PC-3 (cell line): Measurements from ENCODE around the gene BPIFB2. TPM values are rescaled to one million over a fixed set of nuclear protein-coding genes. Genes with fewer than 3 reads are reported as not detected.

ENCODE experiments used
- ATAC-seq: fragments of 200-7000 bp; cut with Tn5 transposase; 2 replicates; pipeline ENCODE4 v1.9.1; 2020; ENCODE audit warnings: mild to moderate bottlenecking, moderate library complexity
- BruUV-seq: library from RNA; stranded (reverse); fragments of 400-500 nt; replicated peaks from 2 replicates; lab custom pipeline; 2021; lab: Mats Ljungman, UMichigan
- CTCF ChIA-PET: fragments of 300-600 bp; sonication (Branson Sonifier 250); formaldehyde crosslinking; loops from one replicate; lab custom pipeline; 2022; ENCODE audit warnings: antibody characterized with exemption; lab: Charles Lee
- POLR2A ChIA-PET: fragments of 300-600 bp; sonication (Branson Sonifier 250); formaldehyde crosslinking; loops from one replicate; lab custom pipeline; 2022; ENCODE audit warnings: antibody characterized with exemption; ENCODE audit not compliant: unreplicated experiment; lab: Charles Lee
- DNase-seq: peaks from one replicate; pipeline ENCODE4 v3.0.0-alpha.2; 2015
- H2AFZ ChIP-seq: fragments of 300-600 bp; sonication (generic); 2 replicates; pipeline ENCODE4 v1.6.0; 2016; ENCODE audit warnings: antibody characterized with exemption, low read length
- H3F3A ChIP-seq: fragments of 300-600 bp; sonication (generic); one replicate; pipeline ENCODE4 v1.6.0; 2017; ENCODE audit warnings: antibody characterized with exemption, low read length, control low read depth, mild to moderate bottlenecking; ENCODE audit not compliant: unreplicated experiment
- H3K27ac ChIP-seq: fragments of 300-600 bp; sonication (generic); 2 replicates; pipeline ENCODE4 v1.5.1; 2016; ENCODE audit warnings: mild to moderate bottlenecking, low read length
- H3K27me3 ChIP-seq: fragments of 300-600 bp; sonication (generic); 2 replicates; pipeline ENCODE4 v1.6.1; 2016; ENCODE audit warnings: low read length, mixed read lengths
- H3K36me3 ChIP-seq: fragments of 300-600 bp; sonication (generic); 2 replicates; pipeline ENCODE4 v1.6.1; 2016; ENCODE audit warnings: low read depth, mixed run types, low read length, mixed read lengths
- H3K4me1 ChIP-seq: fragments of 300-600 bp; sonication (generic); 2 replicates; pipeline ENCODE4 v1.5.1; 2016; ENCODE audit warnings: low read length; ENCODE audit not compliant: insufficient read depth
- H3K4me2 ChIP-seq: fragments of 300-600 bp; sonication (generic); 2 replicates; pipeline ENCODE4 v1.6.0; 2016; ENCODE audit warnings: low read length
- H3K4me3 ChIP-seq: fragments of 300-600 bp; sonication (generic); 2 replicates; pipeline ENCODE4 v1.5.1; 2016; ENCODE audit warnings: mild to moderate bottlenecking, low read length, mixed read lengths
- H3K79me2 ChIP-seq: fragments of 300-600 bp; sonication (generic); 2 replicates; pipeline ENCODE4 v1.6.1; 2017; ENCODE audit warnings: low read length, mixed read lengths
- H3K9ac ChIP-seq: fragments of 300-600 bp; sonication (generic); 2 replicates; pipeline ENCODE4 v1.6.0; 2016; ENCODE audit warnings: mild to moderate bottlenecking, low read length
- H3K9me2 ChIP-seq: fragments of 300-600 bp; sonication (generic); replicated peaks from 2 replicates; pipeline ENCODE4 v1.6.1; 2016; ENCODE audit warnings: mixed run types, low read length, mixed read lengths
- H3K9me3 ChIP-seq: fragments of 300-600 bp; sonication (generic); 2 replicates; pipeline ENCODE4 v1.6.1; 2016; ENCODE audit warnings: low read length, mixed read lengths
- H4K20me1 ChIP-seq: fragments of 300-600 bp; sonication (generic); 2 replicates; pipeline ENCODE4 v1.6.1; 2016; ENCODE audit warnings: low read length, mixed read lengths
- EZH2 ChIP-seq: fragments of 300-600 bp; sonication (generic); IDR thresholded peaks from one replicate; pipeline ENCODE4 v1.6.1; 2017; ENCODE audit warnings: antibody characterized with exemption, mild to moderate bottlenecking, low read length; ENCODE audit not compliant: unreplicated experiment
- EZH2phosphoT487 ChIP-seq: fragments of 300-600 bp; sonication (generic); IDR thresholded peaks from 2 replicates; pipeline ENCODE4 v1.6.1; 2018; ENCODE audit warnings: mild to moderate bottlenecking, antibody characterized with exemption, low read length, borderline replicate concordance
- intact Hi-C: fragments of 100-400 bp; cut with micrococcal nuclease; formaldehyde crosslinking; loops from 2 replicates; pipeline ENCODE4 v1.9.0; 2023
- total RNA-seq: library from RNA; depleted of rRNA; stranded (reverse); fragments of >200 nt; gene quantifications from 2 replicates; pipeline ENCODE4 v1.2.3, GENCODE V29; 2014; rRNA removed
- TF ChIP-seq, protein P1 (sequence below): fragments of 300-600 bp; sonication (generic); conservative IDR thresholded peaks from 2 replicates; pipeline ENCODE4 v1.5.1; 2017; ENCODE audit warnings: antibody characterized with exemption, low read depth, mild to moderate bottlenecking, low read length

Gene BPIFB2
- total RNA-seq, 1 experiment from 2014 or later, result not detected

DNA sequence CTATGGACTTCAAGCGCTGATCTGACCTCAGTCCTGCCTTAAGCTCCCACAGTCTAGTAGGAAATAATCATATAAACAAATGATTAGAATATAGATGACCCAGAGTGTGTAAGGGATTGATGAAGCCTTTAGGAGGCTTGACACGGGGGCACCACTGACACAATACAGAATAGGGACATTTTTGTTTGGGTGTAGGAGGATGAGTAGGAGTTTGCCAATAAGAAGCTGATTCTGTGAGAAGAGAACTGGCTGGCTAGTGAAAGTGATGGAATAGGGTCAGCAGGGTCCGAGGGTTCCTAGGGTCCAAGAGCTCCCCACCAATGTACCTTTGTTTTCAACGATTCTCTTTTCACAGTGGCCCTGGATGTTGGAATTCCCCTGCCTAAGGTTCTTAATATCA, 64.9 kb downstream of the BPIFB2 start:
- Histone ChIP-seq H4K20me1 (no peaks in the 10 kb centered on the region), H3K4me3 (no peak overlapping the region), H2AFZ (no peak overlapping the region), H3F3A (no peaks in the 10 kb centered on the region), H3K9ac (no peak overlapping the region), H3K9me3 (no peaks in the 10 kb centered on the region), H3K9me2 (no peaks in the 10 kb centered on the region), H3K4me2 (no peak overlapping the region), H3K36me3 (no peaks in the 10 kb centered on the region), H3K27me3 (peaks cover 39% of the 10 kb centered on the region), H3K79me2 (no peaks in the 10 kb centered on the region), H3K4me1 (no peaks in the 10 kb centered on the region), H3K27ac (no peak overlapping the region)
- no TSS peak for BruUV-seq
- TF ChIP-seq, protein P1, sequence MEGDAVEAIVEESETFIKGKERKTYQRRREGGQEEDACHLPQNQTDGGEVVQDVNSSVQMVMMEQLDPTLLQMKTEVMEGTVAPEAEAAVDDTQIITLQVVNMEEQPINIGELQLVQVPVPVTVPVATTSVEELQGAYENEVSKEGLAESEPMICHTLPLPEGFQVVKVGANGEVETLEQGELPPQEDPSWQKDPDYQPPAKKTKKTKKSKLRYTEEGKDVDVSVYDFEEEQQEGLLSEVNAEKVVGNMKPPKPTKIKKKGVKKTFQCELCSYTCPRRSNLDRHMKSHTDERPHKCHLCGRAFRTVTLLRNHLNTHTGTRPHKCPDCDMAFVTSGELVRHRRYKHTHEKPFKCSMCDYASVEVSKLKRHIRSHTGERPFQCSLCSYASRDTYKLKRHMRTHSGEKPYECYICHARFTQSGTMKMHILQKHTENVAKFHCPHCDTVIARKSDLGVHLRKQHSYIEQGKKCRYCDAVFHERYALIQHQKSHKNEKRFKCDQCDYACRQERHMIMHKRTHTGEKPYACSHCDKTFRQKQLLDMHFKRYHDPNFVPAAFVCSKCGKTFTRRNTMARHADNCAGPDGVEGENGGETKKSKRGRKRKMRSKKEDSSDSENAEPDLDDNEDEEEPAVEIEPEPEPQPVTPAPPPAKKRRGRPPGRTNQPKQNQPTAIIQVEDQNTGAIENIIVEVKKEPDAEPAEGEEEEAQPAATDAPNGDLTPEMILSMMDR, result no peak
- TF ChIP-seq EZH2, result no peak
- no peak for TF ChIP-seq EZH2phosphoT487
- ChIA-PET CTCF (no interaction called here), POLR2A (no interaction called here)
- ATAC-seq (no peak), DNase-seq (no peak)
- intact Hi-C loops, result no loop called here

- CTCF ChIA-PET, result no interaction called here
- no peaks in the 10 kb centered on the region for H3F3A ChIP-seq
- DNase-seq, result no peak
- no peaks in the 10 kb centered on the region for H3K79me2 ChIP-seq
- H3K9ac ChIP-seq, result no peak overlapping the region
- no peaks in the 10 kb centered on the region for H3K36me3 ChIP-seq
- peaks cover 39% of the 10 kb centered on the region for H3K27me3 ChIP-seq
- no peak overlapping the region for H2AFZ ChIP-seq
- no peak overlapping the region for H3K27ac ChIP-seq
- no peaks in the 10 kb centered on the region for H4K20me1 ChIP-seq
- H3K4me2 ChIP-seq, result no peak overlapping the region
- ATAC-seq, result no peak
- H3K9me3 ChIP-seq, result no peaks in the 10 kb centered on the region
- H3K4me1 ChIP-seq, result no peaks in the 10 kb centered on the region
- no peaks in the 10 kb centered on the region for H3K9me2 ChIP-seq
- H3K4me3 ChIP-seq, result no peak overlapping the region
- BruUV-seq, result no TSS peak
- TF ChIP-seq, protein P1, result no peak
- TF ChIP-seq EZH2, result no peak
- no peak for TF ChIP-seq EZH2phosphoT487
- POLR2A ChIA-PET, result no interaction called here
- intact Hi-C loops, result no loop called here
Measured at GRCh38 chr20:33072813-33073212, 65.3 kb downstream of the BPIFB2 start.

Other genes with a start within 250 kb of the BPIFB2 start
- gene DNMT3B, start 245.3 kb upstream of the BPIFB2 start, total RNA-seq, result 7.3 and 9.3 TPM in 2 replicates
- gene MAPRE1, start 187.8 kb upstream of the BPIFB2 start, total RNA-seq, result 81.4 and 91.3 TPM in 2 replicates
- gene EFCAB8, start 148.8 kb upstream of the BPIFB2 start, total RNA-seq, result not detected in 2 replicates
- gene SUN5, start 3.3 kb upstream of the BPIFB2 start, total RNA-seq, result not detected in 2 replicates
- gene BPIFB6, start 23.9 kb downstream of the BPIFB2 start, total RNA-seq, result not detected in 2 replicates
- gene BPIFB3, start 46.2 kb downstream of the BPIFB2 start, total RNA-seq, result not detected in 2 replicates
- not detected in 2 replicates for gene BPIFB4, start 71.9 kb downstream of the BPIFB2 start, total RNA-seq
- gene BPIFA2, start 160.5 kb downstream of the BPIFB2 start, total RNA-seq, result not detected in 2 replicates
- gene BPIFA3, start 209.6 kb downstream of the BPIFB2 start, total RNA-seq, result not detected in 2 replicates
- gene BPIFA1, start 228.3 kb downstream of the BPIFB2 start, total RNA-seq, result not detected in 2 replicates